T47D (cell line): ENCODE results near the gene PIN1.
A peak's percentile ranks its signal among the peaks of the same experiment; 100 is the strongest.
"Not testable (repeated sequence)": the region's sequence is repeated elsewhere in the genome, so short reads cannot be mapped to it uniquely, and the experiment has no call there.

Experiments
- DNase-seq, 2 experiments: peaks; one replicate each; pipeline versions ENCODE4 v3.0.0 to v3.0.0-alpha.2; 2011 to 2012; ENCODE audit warnings: low read depth in 1 of 2, low spot score in 1 of 2
- JUND ChIP-seq: IDR thresholded peaks from 2 replicates; pipeline ENCODE4 v1.6.1; 2012; ENCODE audit warnings: low read depth
- in situ Hi-C: cut with HindIII; loops from 2 replicates; pipeline ENCODE4 v1.10.0; 2016; ENCODE audit warnings: low sequenced_read_pairs, low pct_unique_long_range_greater_than_20kb

The PIN1 gene

DNA sequence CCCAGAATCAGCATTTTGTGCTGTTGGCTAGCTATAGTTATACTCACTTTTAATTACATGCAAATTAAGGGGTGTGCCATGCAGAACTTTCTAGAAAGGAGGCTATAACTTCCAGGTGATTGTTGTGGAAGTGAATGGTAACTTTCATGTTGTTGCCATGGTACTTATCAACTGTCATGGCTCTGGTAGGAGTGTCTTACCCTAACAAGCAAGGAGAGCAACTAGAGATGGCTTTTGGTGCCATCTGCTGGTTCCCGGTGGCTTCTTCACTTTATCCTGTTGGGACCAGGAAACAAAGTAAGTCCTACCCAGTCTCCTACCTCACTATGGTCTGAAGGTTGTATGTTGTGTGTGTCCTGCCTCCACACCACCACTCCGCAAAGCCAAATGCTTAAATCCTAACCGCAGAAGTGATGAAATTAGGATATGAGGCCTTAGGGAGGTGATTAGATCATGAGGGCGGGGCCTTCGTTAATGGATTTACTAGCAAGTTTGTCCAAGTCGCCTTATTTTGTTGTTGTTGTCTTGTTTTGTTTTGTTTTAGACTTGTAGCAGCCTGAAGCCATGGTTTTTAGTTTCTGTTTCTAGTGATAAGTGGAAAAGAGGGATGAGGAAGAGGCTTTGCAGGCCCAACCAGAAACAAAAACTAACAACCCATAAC lies 38.9 kb upstream of the PIN1 start:
- DNase-seq, result peak; percentile 26 to 91
- no peak for TF ChIP-seq JUND
- in situ Hi-C loops, result no loop called here

DNA sequence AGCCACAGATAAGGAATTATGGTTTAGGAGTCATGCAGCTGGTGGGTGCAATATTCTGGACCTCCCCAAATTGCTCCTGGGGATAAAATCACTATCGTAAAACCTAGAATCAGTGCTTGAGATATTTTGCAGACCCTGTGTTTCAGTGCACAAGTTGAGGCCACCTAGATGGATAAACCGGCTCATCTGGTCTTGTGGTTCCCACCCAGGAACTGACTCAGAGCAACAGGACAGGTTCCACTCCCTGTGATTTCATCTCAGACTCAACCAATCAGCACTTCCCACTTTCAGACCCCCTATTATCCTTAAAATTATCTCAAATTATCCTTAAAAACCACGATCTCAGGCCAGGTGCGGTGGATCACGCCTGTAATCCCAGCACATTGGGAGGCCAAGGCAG lies 37.2 kb upstream of the PIN1 start:
- DNase-seq, result peak in 1 of 2 experiments; percentile 53
- no peak for TF ChIP-seq JUND

GRCh38 chr19:9799162-9799561 lies 36.0 kb upstream of the PIN1 start:
- in situ Hi-C loops, result no loop called here
- no peak for TF ChIP-seq JUND
- DNase-seq, result no peak

More for the DNA sequence above, 37.2 kb upstream of the PIN1 start:
- in situ Hi-C loops, result no loop called here

DNA sequence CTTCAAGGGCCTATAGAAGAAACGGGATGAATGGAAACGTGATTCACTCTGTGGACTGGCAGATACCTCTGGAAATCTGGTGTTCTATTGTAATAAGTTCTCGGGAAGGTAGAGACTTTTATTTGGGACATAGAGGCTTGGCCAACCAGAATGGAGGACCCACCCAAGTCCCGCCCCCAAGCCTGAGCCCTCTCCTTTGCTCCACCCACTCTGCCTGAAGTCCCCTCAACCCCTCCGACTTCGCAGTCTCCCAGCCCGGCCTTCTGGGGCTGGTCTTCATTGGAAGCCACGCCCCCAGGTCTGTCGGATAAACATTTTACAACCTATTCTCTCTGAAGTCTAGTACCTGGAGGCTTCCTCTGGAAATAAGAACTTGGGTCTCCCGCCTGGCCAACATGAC lies 33.1 kb upstream of the PIN1 start:
- no peak for DNase-seq
- TF ChIP-seq JUND, result no peak
- in situ Hi-C loops, result no loop called here

DNA sequence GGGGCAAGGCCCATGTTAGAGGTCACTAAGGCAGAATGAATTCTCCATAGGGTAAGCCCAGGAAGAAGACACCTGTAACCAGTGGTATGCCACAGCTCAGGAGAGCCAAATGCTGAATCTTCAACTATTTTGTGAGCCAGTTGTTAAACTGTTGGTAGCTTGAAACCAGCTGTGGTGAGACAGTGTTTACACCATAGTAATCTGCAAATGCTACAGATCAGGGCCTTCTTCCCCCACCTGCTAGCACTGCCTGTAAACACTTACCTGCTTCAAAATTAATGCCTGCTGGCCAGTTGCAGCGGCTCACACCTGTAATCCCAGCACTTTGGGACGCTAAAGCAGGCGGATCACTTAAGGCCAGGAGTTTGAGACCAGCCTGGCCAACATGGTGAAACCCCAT lies 28.3 kb upstream of the PIN1 start:
- in situ Hi-C loops, result no loop called here
- no peak for TF ChIP-seq JUND
- DNase-seq, result no peak

DNA sequence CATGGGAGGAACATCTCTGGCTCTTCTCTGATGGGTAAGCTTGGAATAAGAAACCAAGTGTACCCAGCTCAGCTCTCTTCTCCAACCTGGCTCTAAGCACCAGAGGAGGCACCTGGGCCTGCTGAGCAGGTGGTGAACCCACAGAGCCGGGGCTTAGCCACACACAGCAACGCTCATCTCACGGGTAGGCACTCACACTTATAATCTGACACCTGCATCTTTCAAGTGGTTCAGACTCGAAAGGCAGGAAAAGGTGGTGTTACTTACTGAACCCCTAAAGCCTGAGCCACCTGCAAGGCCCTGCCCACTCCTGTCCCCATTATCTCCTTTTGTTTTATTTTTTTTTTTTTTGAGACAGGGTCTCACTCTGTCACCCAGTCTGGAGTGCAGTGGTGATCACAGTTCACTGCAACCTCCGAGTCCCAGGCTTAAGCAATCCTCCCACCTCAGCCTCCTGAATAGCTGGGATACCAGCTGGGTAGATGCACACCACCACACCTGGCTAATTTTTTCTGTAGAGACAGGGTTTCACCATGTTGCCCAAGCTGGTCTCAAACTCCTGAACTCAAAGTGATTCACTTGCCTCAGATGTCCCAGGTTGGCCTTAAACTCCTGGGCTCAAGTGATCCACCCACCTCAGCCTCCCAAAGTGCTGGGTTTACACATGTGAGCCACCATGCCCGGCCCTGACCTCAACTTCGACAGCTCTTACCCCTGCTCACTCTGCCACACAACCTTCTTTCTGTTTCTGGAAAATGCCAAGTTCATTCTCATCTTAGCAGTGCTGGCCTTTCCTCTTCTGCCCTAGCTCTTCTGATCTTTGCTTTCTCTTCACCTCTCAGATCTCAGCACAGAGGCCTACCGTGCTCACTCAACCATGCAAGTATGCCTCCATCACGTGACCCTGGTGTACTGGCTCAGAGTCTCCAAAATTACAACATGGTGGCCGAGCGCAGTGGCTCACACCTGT lies 26.0 kb upstream of the PIN1 start:
- no peak for DNase-seq
- in situ Hi-C loops, result no loop called here
- TF ChIP-seq JUND, result no peak

DNA sequence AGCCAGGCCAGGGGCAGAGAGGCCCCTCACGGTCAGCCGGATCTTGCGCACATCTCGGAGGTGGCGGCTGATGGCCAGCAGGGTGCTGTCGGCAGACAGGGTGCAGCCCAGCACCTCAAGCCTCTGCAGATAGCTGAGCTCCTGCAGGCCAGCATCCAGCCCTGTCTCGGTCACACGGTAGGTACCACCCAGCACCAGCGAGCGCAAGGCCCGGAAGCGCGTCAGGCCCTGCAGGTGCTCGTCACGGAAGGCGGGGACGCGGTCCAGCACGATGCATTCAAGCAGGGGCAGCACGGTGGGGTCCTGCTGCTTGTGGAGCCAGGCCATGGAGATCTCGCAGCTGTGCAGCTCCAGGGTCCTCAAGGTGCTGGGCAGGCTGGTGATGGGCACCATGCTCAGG lies 24.0 kb upstream of the PIN1 start:
- DNase-seq, result no peak
- in situ Hi-C loops, result no loop called here

DNA sequence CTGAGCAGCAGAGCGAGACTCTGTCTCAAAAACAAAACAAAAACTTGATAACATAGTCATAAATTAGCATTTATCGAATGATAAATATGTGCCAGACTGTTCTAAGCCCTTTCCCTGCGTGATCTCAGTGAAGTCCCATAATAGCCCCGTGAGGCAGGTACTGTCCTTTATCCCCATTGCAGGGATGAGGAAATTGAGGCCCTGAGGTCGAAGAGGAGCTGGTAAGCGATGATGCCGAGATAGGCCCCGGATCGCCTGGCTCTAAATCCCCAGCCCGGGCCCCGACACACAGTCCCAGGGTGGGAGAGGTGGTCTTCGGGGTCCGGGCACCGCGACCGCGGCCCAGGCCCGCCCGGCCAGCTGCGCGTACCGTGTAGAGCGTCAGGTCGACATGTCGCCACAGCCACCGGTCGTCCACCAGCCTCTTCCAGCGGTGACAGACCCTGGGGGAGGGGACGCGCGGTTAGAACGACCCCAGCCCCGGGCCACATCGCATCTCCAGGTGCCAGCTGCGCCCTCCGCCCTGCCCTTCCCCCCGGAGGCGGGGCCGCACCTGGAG lies 16.9 kb upstream of the PIN1 start:
- no peak for DNase-seq
- TF ChIP-seq JUND, result no peak
- in situ Hi-C loops, result no loop called here

More for the DNA sequence above, 24.0 kb upstream of the PIN1 start:
- no peak for TF ChIP-seq JUND

DNA sequence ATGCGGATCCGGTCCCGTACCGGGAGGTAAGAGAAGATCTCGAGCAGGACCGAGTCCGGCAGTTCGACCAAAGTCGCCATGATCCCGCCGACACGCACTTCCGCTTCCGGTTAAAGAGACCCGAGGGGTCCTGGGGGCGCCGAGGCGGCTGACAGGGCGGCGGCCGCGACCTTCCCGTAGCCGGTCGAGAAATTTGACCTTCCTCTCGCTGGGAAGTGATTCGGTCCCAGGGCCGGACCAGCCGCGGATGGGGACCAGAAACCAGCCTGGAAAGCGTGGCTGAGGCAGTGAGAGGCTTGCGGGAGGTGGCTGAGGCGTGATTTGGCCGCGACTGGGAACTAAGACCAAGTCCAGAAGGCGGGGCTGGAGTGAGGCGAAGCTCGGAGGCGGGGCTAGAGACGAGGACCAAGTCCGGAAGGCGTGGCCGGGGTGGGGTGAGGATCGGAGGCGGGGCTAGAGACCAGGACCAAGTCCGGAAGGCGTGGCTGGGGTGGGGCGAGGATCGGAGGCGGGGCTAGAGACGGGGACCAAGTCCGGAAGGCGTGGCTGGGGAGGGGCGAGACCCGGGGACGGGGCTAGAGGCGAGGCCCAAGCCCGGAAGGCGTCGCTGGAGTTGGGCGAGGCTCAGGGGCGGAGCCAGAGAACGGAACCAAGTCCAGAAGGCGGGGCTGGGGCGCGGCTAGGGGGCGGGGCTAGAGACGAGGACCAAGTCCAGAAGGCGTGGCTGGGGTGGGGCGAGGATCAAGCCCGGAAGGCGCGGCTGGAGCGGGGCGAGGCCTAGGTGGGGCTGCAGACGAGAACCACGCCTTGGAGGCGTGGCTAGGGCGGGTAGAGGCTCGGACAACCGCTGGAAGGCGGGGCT lies 16.2 kb upstream of the PIN1 start, which contains the start of gene FBXL12:
Gene FBXL12 (minus strand): TSS at position 346 of the 862 bp plus-strand sequence. CDS start 266 bp downstream, at position 80.
- no peak for TF ChIP-seq JUND
- DNase-seq, result peak; percentile 75 to 98
- in situ Hi-C loops, result no loop called here

- no peak for TF ChIP-seq JUND
- peak in 1 of 2 experiments; percentile 56 for DNase-seq
- in situ Hi-C loops, result no loop called here
Measured at GRCh38 chr19:9819596-9819909, 15.6 kb upstream of the PIN1 start.

DNA sequence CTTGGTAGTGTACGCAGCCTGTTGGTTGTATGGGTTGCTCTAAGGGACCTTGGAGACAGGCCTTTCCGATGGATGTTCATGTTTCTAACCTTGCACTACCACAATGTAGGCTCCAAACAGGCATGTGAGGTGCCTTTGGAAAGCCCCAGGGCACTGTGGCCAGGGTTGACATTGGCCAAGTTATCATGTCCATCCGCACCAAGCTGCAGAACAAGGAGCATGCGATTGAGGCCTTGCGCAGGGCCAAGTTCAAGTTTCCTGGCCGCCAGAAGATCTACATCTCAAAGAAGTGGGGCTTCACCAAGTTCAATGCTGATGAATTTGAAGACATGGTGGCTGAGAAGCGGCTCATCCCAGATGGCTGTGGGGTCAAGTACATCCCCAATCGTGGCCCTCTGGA lies 15.1 kb upstream of the PIN1 start:
- DNase-seq, in situ Hi-C loops: not testable (repeated sequence)

DNA sequence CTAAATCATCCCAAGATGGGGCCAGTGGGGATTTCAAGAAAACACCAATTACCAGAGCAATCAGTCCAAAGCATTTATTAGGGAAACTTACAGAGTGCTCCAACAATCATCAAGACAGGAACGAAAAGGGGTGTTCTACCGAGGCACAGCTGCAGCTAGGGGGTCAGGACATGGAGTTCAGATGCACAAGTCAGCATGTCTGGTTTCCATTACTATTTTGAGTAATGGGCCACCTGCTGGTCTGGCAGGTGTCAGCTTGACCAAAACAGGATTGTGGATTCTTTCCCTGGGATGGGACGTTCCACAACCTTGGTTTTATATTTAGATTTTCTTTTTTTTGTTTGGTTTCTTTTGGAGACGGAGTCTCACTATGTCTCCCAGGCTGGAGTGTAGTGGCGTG lies 11.3 kb upstream of the PIN1 start:
- no peak for DNase-seq
- in situ Hi-C loops, result no loop called here
- no peak for TF ChIP-seq JUND
